Peyer's patch (tissue), 4 donors: ENCODE results near the gene VPS52. TPM values are rescaled to one million over a fixed set of nuclear protein-coding genes. Genes with fewer than 3 reads are reported as not detected.
A peak's percentile ranks its signal among the peaks of the same experiment; 100 is the strongest.
"Not testable (repeated sequence)": the region's sequence is repeated elsewhere in the genome, so short reads cannot be mapped to it uniquely, and the experiment has no call there.

Experiments used
- DNase-seq, 3 donors: peaks; one replicate each; pipeline ENCODE4 v3.0.0-alpha.2; 2017 to 2019
- H3K27ac ChIP-seq, 4 donors: fragments of 200-600 bp; sonication (generic); one replicate each; pipeline ENCODE4 v1.5.1; 2016 to 2019
- H3K27me3 ChIP-seq, 2 donors: fragments of 200-600 bp; sonication (generic); one replicate each; pipeline ENCODE4 v1.5.1; 2019
- H3K36me3 ChIP-seq, 3 donors: fragments of 200-600 bp; sonication (generic); one replicate each; pipeline ENCODE4 v1.5.1; 2016 to 2019
- H3K4me1 ChIP-seq, 4 donors: fragments of 200-600 bp; sonication (generic); one replicate each; pipeline ENCODE4 v1.5.1; 2016 to 2019
- H3K4me3 ChIP-seq, 4 donors: fragments of 200-600 bp; sonication (generic); 1 replicate in 3 of 4; 2 replicates in 1 of 4; pipeline ENCODE4 v1.5.1; 2016 to 2019; ENCODE audit warnings: mild to moderate bottlenecking in 1 of 4
- H3K9me3 ChIP-seq, 4 donors: fragments of 200-600 bp; sonication (generic); one replicate each; pipeline ENCODE4 v1.5.1; 2016 to 2019; ENCODE audit warnings: mild to moderate bottlenecking in 1 of 4
- POLR2A ChIP-seq, 2 donors: fragments of 450-650 bp; IDR thresholded peaks; one replicate each; pipeline ENCODE4 v1.5.1; 2017; ENCODE audit warnings: antibody characterized with exemption in 2 of 2, mild to moderate bottlenecking in 2 of 2, moderate library complexity in 2 of 2
- total RNA-seq, 4 donors: library from RNA; depleted of rRNA; stranded (reverse); fragments of >200 nt; gene quantifications; one replicate each; pipeline ENCODE4 v1.1.0, GENCODE V29; 2016
- TF ChIP-seq, protein P1 (sequence below), 6 experiments: fragments of 450-650 bp in 4 of 6; fragments of 200-600 bp in 2 of 6; sonication (generic) in 1 of 6; IDR thresholded peaks; one replicate each; pipeline ENCODE4 v1.5.1; 2017 to 2019; ENCODE audit warnings: antibody characterized with exemption in 6 of 6, mild to moderate bottlenecking in 3 of 6, moderate library complexity in 1 of 6

The VPS52 gene
- total RNA-seq, 4 donors from 2014 or later = 56.7 to 132 (median 95.8) TPM

DNA sequence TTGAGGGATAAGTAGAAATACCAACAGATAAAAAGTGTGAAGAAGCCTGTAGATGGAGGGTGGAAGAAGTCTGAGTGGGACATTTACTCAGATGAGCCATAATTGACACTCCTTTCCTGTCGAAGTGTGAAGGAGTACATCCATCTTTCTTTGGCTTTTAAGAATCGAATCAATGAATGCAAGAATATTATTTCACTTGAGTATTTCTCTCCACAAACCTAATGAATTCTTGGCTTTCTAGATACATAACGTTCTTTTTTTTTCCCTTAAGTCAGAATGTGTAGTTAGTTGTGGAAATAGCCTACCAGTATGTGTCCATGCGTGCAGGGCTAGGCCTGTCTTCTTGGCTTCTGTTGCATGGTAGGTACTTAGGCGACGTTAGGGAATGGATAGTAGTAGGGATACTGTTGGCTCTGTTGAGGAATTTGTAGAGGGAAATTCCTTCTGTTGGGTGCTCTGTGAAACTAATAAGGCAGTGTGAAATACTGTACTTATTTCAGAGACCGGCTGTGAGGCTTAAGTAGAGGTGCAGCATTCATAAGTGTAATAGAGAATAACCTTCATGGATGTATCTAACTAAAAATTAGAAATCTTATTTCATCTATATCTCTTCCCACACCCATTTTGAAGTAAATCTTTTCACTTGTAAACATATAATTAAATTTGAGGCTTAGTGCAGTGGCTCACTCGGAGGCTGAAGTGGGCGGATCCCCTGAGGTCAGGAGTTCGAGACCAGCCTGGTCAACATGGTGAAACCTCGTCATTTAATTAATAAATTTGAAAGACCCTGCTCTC is 1.6 kb upstream of the VPS52 start:
- Histone ChIP-seq H3K27ac (peak overlapping the region in 3 of 4 donors; percentile 83 to 95 (median 90)), H3K9me3 (no peaks in the 10 kb centered on the region), H3K27me3 (no peaks in the 10 kb centered on the region), H3K4me3 (peak overlapping the region in 3 of 4 donors; percentile 69 to 77 (median 70)), H3K36me3 (peaks cover 0 to 38% (median 0%) of the 10 kb centered on the region in 3 donors), H3K4me1 (peaks cover 0 to 66% (median 20%) of the 10 kb centered on the region in 4 donors)
- DNase-seq = no peak
- no peak for TF ChIP-seq POLR2A (IDR thresholded peaks at IDR 0.05)
- TF ChIP-seq, protein P1, sequence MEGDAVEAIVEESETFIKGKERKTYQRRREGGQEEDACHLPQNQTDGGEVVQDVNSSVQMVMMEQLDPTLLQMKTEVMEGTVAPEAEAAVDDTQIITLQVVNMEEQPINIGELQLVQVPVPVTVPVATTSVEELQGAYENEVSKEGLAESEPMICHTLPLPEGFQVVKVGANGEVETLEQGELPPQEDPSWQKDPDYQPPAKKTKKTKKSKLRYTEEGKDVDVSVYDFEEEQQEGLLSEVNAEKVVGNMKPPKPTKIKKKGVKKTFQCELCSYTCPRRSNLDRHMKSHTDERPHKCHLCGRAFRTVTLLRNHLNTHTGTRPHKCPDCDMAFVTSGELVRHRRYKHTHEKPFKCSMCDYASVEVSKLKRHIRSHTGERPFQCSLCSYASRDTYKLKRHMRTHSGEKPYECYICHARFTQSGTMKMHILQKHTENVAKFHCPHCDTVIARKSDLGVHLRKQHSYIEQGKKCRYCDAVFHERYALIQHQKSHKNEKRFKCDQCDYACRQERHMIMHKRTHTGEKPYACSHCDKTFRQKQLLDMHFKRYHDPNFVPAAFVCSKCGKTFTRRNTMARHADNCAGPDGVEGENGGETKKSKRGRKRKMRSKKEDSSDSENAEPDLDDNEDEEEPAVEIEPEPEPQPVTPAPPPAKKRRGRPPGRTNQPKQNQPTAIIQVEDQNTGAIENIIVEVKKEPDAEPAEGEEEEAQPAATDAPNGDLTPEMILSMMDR (IDR thresholded peaks at IDR 0.05) = no peak

DNA sequence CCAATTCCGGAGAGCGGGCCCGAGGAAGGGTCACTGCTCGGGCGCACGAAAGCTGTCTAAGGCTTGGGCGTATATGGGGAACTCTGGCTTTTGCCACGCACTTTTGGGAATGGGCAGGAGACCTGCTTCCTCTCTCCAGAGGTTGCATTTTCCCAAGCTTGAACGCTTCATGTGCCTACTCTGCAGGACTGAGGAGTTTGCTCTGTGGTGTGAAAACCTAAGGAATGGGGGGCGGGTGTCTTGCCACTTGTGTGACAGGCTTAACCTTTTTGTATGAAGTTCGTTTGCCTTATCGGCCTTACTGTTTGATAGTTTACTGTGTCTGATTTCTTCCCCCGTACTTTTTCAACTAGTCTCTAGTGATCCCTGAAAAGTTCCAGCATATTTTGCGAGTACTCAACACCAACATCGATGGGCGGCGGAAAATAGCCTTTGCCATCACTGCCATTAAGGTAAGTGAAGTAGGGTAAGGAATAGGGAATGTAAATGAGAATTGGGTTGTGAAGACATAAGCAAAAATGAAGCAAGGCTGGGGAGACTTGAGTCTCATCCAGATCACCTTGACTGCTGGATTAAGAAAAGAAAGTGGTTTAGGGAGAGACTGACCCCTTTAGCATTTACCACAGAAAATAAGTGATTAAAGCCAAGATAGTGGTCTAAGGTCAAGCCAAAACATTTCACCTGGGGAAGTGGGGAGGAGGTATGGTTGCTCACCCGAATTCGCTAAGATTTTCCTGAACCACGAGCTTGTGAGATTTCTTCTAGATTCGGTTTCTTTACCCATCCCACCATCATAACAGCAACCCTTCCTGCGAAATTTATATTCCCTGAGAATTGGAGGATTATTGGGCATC is 826 bp upstream of the VPS52 start:
- DNase-seq = no peak
- TF ChIP-seq POLR2A (IDR thresholded peaks at IDR 0.05) = peak in 1 of 2 donors; percentile 5
- TF ChIP-seq, protein P1 (IDR thresholded peaks at IDR 0.05) = no peak
- Histone ChIP-seq H3K27me3 (no peaks in the 10 kb centered on the region), H3K27ac (peak overlapping the region; percentile 83 to 95 (median 90)), H3K4me3 (peak overlapping the region; percentile 65 to 77 (median 70)), H3K9me3 (no peaks in the 10 kb centered on the region), H3K4me1 (peaks cover 0 to 58% (median 19%) of the 10 kb centered on the region in 4 donors), H3K36me3 (peaks cover 0 to 46% (median 0%) of the 10 kb centered on the region in 3 donors)

DNA sequence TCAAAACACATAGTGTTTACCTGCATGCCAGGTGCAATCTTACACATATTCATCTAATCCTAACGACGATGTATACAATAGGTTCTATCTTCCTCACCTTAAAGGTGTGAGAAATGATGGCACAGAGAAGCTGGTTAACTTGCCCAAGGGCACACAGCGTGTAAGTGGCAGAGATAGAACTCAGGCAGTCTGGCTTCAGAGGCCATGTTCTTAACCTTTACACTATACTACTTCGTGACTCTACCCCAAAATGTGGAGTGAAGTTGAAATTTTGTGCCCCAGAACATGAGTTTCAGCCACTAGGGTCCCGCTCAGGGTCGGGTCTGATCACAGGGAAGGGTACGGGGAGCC is 584 bp downstream of the VPS52 start:
- Histone ChIP-seq H3K4me1 (peaks cover 0 to 51% (median 13%) of the 10 kb centered on the region in 4 donors), H3K9me3 (no peaks in the 10 kb centered on the region), H3K36me3 (peaks cover 0 to 56% (median 0%) of the 10 kb centered on the region in 3 donors), H3K27ac (peak overlapping the region; percentile 83 to 95 (median 90)), H3K4me3 (peak overlapping the region; percentile 65 to 77 (median 70)), H3K27me3 (no peaks in the 10 kb centered on the region)
- TF ChIP-seq, protein P1 (IDR thresholded peaks at IDR 0.05) = peak in 1 of 6 experiments; percentile 13
- no peak for TF ChIP-seq POLR2A (IDR thresholded peaks at IDR 0.05)
- DNase-seq = no peak

DNA sequence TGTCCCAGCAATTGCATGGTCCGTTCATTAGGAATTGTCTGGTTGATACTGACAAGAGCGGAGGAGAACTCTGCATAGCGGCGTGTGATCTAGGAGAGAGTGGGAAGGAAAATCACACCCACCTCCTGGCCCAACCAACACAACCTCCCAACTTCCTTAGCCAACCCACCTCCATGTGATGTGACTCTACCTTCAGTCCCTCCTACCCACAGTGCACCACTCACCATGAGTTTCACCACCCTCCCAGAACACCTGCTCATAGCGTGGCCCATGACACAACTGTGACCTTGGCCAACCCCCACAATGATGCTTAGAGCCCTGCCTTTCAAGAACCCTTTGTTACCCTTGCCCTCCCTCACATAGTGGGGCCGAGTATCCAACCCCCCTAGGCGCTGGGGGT is 7.7 kb downstream of the VPS52 start:
- Histone ChIP-seq H3K27me3 (no peaks in the 10 kb centered on the region), H3K36me3 (peaks cover 0 to 84% (median 4%) of the 10 kb centered on the region in 3 donors), H3K4me3 (no peak overlapping the region), H3K9me3 (no peaks in the 10 kb centered on the region), H3K4me1 (no peaks in the 10 kb centered on the region), H3K27ac (no peak overlapping the region)
- TF ChIP-seq POLR2A (IDR thresholded peaks at IDR 0.05) = no peak
- TF ChIP-seq, protein P1 (IDR thresholded peaks at IDR 0.05) = no peak
- DNase-seq = no peak

DNA sequence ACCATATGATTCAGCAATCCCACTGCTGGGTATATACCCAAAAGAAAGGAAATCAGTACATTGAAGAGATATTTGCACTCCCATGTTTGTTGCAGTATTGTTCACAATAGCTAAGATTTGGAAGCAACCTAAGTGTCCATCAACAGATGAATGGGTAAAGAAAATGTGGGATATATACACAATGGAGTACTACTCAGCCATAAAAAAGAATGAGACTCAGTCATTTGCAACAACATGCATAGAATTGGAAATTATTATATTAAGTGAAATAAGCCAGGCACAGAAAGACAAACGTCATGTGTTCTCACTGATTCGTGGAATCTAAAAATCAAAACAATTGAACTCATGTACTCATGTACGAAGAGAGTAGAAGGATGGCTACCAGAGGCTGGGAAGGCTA is 9.2 kb downstream of the VPS52 start:
- H3K36me3 ChIP-seq = peaks cover 0 to 79% (median 4%) of the 10 kb centered on the region in 3 donors
- not testable (repeated sequence) for H3K4me1 ChIP-seq, DNase-seq, H3K4me3 ChIP-seq, H3K27me3 ChIP-seq, H3K27ac ChIP-seq, H3K9me3 ChIP-seq

DNA sequence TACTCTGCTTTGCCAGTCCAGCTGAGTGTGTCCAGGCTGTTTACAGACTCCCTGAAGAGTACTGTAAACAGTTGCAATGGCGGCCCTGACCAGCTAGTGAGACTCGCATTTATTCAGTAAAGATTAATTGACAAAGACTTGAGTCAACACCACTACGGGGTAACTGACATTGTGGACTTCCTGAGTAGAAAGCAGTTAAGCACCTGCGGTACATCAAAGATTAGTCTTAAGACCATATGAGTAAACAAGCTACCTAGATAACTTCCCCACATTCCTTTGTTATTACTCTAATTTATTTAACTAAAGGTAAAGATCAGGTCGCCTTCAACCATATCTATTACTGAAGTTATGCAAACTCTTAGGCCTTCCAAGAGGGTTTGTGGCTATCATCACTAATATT is 12.6 kb downstream of the VPS52 start:
- DNase-seq = no peak
- H3K9me3 ChIP-seq = no peaks in the 10 kb centered on the region
- no peak overlapping the region for H3K4me3 ChIP-seq
- no peaks in the 10 kb centered on the region for H3K27me3 ChIP-seq
- peaks cover 0 to 56% (median 4%) of the 10 kb centered on the region in 3 donors for H3K36me3 ChIP-seq
- H3K4me1 ChIP-seq = no peaks in the 10 kb centered on the region
- no peak overlapping the region for H3K27ac ChIP-seq
- TF ChIP-seq, protein P1 (IDR thresholded peaks at IDR 0.05) = no peak
- TF ChIP-seq POLR2A (IDR thresholded peaks at IDR 0.05) = no peak
